Panc1 (cell line): ENCODE measurements around the gene CDH23. TPM values are rescaled to one million over a fixed set of nuclear protein-coding genes. Genes with fewer than 3 reads are reported as not detected.

ENCODE experiments used
- ATAC-seq: fragments of 200-7000 bp; cut with Tn5 transposase; 2 replicates; pipeline ENCODE4 v1.9.1; 2020; ENCODE audit warnings: mild to moderate bottlenecking, moderate library complexity
- BruUV-seq: library from RNA; stranded (reverse); fragments of 400-500 nt; replicated peaks from 2 replicates; lab custom pipeline; 2021; lab: Mats Ljungman, UMichigan
- CTCF ChIA-PET: fragments of 300-600 bp; sonication (Branson Sonifier 250); formaldehyde crosslinking; loops from one replicate; lab custom pipeline; 2022; ENCODE audit warnings: antibody characterized with exemption; lab: Charles Lee
- POLR2A ChIA-PET: fragments of 300-600 bp; sonication (Branson Sonifier 250); formaldehyde crosslinking; loops from one replicate; lab custom pipeline; 2022; ENCODE audit warnings: antibody characterized with exemption; lab: Charles Lee
- DNase-seq: peaks from one replicate; pipeline ENCODE4 v3.0.0-alpha.2; 2010; ENCODE audit warnings: low read depth, low spot score
- H3K27ac ChIP-seq: 2 replicates; pipeline ENCODE4 v1.5.1; 2011; ENCODE audit warnings: mild to moderate bottlenecking, low read length, inconsistent platforms
- H3K27me3 ChIP-seq: fragments of 200-500 bp; sonication (Bioruptor generic); 2 replicates; pipeline ENCODE4 v1.6.0; 2014; ENCODE audit warnings: low read length, inconsistent platforms; ENCODE audit not compliant: control insufficient read depth, insufficient read depth
- H3K36me3 ChIP-seq: fragments of 200-500 bp; sonication (Bioruptor generic); 2 replicates; pipeline ENCODE4 v1.5.1; 2014; ENCODE audit warnings: inconsistent platforms, mild to moderate bottlenecking, low read length, moderate library complexity; ENCODE audit not compliant: control insufficient read depth, insufficient read depth
- H3K4me1 ChIP-seq: 2 replicates; pipeline ENCODE4 v1.5.1; 2011; ENCODE audit warnings: inconsistent platforms, mild to moderate bottlenecking, low read length, moderate library complexity; ENCODE audit not compliant: control insufficient read depth, insufficient read depth
- H3K4me3 ChIP-seq, 2 experiments: 2 replicates each; pipeline ENCODE4 v1.5.1; 2011 to 2012; ENCODE audit warnings: low read depth in 2 of 2, low read length in 2 of 2, mild to moderate bottlenecking in 2 of 2, inconsistent platforms in 1 of 2, moderate library complexity in 1 of 2
- H3K9me3 ChIP-seq: fragments of 200-500 bp; sonication (Bioruptor generic); 2 replicates; pipeline ENCODE4 v1.5.1; 2014; ENCODE audit warnings: low read depth, mild to moderate bottlenecking, inconsistent platforms, low read length, moderate library complexity; ENCODE audit not compliant: control insufficient read depth, insufficient read depth
- POLR2AphosphoS5 ChIP-seq: IDR thresholded peaks from 2 replicates; pipeline ENCODE4 v1.6.1; 2012; ENCODE audit warnings: mild to moderate bottlenecking, low read depth, low read length, moderate library complexity
- REST ChIP-seq, 2 experiments: IDR thresholded peaks; 2 replicates each; pipeline ENCODE4 v1.6.1; 2011 to 2012; ENCODE audit warnings: low read depth in 2 of 2, control low read depth in 1 of 2, low read length in 1 of 2, mild to moderate bottlenecking in 1 of 2, moderate library complexity in 1 of 2; ENCODE audit not compliant: insufficient read depth in 1 of 2
- SIN3A ChIP-seq: IDR thresholded peaks from 2 replicates; pipeline ENCODE4 v1.6.1; 2012; ENCODE audit warnings: low read depth, mild to moderate bottlenecking, low read length, moderate library complexity, borderline replicate concordance; ENCODE audit not compliant: insufficient read depth
- TCF7L2 ChIP-seq: IDR thresholded peaks from 2 replicates; pipeline ENCODE4 v1.6.1; 2011; ENCODE audit warnings: mild to moderate bottlenecking, low read depth, low read length, inconsistent platforms
- in situ Hi-C: cut with HindIII; loops from 2 replicates; pipeline ENCODE4 v1.10.0; 2016; ENCODE audit warnings: low sequenced_read_pairs, low pct_unique_long_range_greater_than_20kb
- intact Hi-C: fragments of 100-400 bp; cut with micrococcal nuclease; formaldehyde crosslinking; loops from one replicate; pipeline ENCODE4 v1.10.0; 2022; ENCODE audit not compliant: unreplicated experiment
- total RNA-seq: library from RNA; stranded (reverse); gene quantifications from one replicate; pipeline ENCODE4 v1.2.1, GENCODE V29; 2021; ENCODE audit not compliant: unreplicated experiment
- TF ChIP-seq, protein P1 (sequence below): fragments of 450-650 bp; IDR thresholded peaks from 2 replicates; pipeline ENCODE4 v1.5.1; 2017; ENCODE audit warnings: mild to moderate bottlenecking

Gene CDH23
- total RNA-seq, 1 experiment from 2014 or later: 2.7 TPM

GRCh38 chr10:71645185-71645584 is 248.5 kb downstream of the CDH23 start:
- CTCF ChIA-PET: no interaction called here

GRCh38 chr10:71646037-71646436 is 249.3 kb downstream of the CDH23 start:
- in situ Hi-C loops: no loop called here
- TF ChIP-seq, protein P1, sequence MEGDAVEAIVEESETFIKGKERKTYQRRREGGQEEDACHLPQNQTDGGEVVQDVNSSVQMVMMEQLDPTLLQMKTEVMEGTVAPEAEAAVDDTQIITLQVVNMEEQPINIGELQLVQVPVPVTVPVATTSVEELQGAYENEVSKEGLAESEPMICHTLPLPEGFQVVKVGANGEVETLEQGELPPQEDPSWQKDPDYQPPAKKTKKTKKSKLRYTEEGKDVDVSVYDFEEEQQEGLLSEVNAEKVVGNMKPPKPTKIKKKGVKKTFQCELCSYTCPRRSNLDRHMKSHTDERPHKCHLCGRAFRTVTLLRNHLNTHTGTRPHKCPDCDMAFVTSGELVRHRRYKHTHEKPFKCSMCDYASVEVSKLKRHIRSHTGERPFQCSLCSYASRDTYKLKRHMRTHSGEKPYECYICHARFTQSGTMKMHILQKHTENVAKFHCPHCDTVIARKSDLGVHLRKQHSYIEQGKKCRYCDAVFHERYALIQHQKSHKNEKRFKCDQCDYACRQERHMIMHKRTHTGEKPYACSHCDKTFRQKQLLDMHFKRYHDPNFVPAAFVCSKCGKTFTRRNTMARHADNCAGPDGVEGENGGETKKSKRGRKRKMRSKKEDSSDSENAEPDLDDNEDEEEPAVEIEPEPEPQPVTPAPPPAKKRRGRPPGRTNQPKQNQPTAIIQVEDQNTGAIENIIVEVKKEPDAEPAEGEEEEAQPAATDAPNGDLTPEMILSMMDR: no peak
- no peaks in the 10 kb centered on the region for H3K4me1 ChIP-seq
- ATAC-seq (peak; percentile 40; the same call in 1 of the 2 replicates), DNase-seq (no peak)
- intact Hi-C loops: no loop called here
- CTCF ChIA-PET: no interaction called here
- no peaks in the 10 kb centered on the region for H3K27me3 ChIP-seq
- BruUV-seq: no TSS peak
- H3K36me3 ChIP-seq: no peaks in the 10 kb centered on the region
- no peaks in the 10 kb centered on the region for H3K9me3 ChIP-seq
- no peak overlapping the region for H3K27ac ChIP-seq
- POLR2A ChIA-PET: no interaction called here
- H3K4me3 ChIP-seq: no peak overlapping the region

More at GRCh38 chr10:71645185-71645584, 248.5 kb downstream of the CDH23 start:
- no peak for ATAC-seq
- in situ Hi-C loops (no loop called here), intact Hi-C loops (no loop called here)
- Histone ChIP-seq H3K9me3 (no peaks in the 10 kb centered on the region), H3K27ac (no peak overlapping the region), H3K36me3 (no peaks in the 10 kb centered on the region), H3K4me1 (no peaks in the 10 kb centered on the region), H3K4me3 (no peak overlapping the region), H3K27me3 (no peaks in the 10 kb centered on the region)
- no peak for DNase-seq
- POLR2A ChIA-PET: no interaction called here
- BruUV-seq: no TSS peak
- TF ChIP-seq TCF7L2 (no peak), REST (IDR thresholded peaks at IDR 0.05; ENCODE audit: insufficient read depth in 1 of 2, low read depth in 2 of 2, low read length in 1 of 2) (no peak), POLR2AphosphoS5 (no peak), SIN3A (no peak)
- TF ChIP-seq, protein P1: no peak
